ENCODE measurements around the gene TMEM187.

Gene TMEM187

DNA sequence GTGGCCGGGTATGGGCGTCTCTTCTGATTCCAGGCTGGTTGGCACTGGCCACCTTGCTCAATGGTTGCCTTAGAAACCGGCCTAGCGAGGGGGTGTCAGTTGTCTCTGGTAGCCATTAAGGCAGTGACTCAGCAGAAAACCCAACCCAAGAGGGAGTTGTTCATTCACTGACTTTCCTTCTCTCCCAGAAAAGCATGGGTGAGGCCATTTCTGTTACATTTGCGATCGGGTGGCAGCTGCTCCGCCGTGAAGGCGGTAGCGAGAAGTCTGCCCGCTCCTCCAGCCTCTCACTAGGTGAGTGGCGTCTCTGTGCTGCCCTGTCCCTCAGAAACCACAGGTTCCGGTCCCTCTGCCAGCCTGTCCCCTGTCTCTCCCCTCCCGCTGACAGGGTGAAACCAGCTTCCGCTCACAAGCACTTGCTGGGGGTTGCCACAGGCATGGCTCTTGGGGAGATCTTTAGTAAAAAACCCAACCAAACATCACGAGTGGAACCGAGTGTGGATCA, 29.7 kb downstream of the TMEM187 start:
- DNase-seq (ENCODE audit: low read depth): peak; percentile 59

DNA sequence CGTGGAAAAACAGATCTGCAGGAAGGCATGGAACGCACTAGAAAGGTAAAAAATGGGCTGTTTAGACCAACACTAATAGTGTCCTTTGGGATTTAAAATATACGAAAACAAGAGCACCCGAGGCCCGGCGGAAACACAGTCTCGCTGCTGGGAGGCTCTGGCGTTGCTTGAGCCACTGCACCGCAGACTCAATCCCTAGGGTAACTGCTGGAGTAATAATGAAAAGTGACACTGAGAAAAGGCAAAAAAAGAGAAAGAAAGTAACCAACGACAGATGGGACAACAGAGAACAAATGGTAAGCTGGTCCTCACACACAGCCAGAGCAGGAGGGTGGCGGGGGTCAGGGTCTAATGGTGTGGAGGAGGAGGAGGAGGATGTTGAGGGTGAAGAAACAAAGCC, 31.8 kb downstream of the TMEM187 start:
- no peak for DNase-seq (ENCODE audit: low read depth)

DNA sequence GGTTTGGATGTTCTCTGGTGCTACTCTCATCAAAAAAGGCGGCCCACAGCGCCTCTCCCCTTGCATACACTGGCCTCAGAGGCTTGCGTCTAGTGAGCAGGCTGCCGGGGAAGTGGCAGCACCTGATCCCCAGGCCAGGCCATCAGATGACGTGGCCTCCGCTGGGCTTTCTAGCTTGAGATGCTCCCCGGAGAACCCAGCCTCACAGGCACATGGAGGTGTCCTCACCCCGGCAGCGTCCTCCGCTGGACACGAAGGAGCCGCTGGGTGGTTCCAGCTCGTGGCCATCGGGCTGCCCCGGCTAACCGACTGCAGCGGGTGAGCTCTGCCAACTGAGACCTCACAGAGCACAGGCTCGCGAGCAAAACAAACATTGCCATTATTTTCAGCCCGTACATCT, 34.4 kb downstream of the TMEM187 start:
- no peak for DNase-seq (ENCODE audit: low read depth)

DNA sequence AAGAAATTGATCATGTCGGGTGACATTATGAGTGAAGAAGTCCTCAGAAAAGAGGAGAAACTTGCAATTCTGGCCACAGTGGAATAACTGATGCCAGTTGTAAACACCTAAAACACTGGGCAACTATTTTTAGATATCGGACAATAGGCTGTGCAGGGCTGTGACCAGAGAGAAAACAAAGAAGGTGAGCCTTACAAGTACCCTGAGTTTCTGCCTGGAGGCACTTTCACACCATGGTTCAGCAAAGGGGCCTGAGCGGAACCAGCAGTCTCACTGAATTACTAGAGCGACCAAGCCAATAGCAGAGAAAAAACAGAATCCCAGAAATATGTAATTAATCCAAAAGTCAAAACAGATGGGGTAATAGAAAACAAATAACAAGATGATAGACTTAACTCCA, 36.0 kb downstream of the TMEM187 start:
- no peak for DNase-seq (ENCODE audit: low read depth)

DNA sequence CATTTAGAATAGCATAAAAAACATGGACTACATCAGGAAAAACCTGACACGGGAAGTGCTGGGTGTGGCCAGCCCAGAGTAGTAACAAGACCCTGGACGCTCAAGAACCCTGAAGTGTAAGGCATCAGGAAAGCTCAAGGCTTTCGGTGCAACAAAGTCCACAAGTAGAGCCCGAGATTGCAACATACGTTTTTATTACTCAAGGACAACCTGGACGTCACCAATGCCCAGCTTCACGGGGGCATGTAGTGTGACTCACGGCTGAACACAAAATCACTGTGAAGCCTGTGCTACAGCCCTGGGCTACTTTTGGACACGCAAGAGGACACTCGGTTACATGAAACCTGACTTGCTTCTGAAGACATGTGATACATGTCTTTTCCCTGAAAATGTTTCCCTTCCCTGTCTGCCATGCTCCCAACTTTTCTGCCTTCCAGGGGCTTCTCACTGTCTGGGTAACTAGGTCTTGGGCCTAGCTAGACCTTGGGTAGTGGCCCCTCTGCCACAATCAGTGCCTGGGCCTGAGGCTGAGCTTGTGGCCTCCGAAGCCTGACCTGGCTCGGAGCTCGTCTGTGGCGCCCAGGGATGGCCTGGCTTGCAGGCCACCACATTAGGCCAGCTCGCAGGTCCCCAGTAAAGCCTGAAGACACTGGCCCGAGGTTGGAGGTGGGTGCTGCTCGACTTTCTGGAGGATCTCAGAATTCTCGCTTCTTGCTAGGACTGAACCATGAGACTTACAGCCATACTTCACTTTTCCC, 38.0 kb downstream of the TMEM187 start:
- peak; percentile 48 for DNase-seq (ENCODE audit: low read depth)

DNA sequence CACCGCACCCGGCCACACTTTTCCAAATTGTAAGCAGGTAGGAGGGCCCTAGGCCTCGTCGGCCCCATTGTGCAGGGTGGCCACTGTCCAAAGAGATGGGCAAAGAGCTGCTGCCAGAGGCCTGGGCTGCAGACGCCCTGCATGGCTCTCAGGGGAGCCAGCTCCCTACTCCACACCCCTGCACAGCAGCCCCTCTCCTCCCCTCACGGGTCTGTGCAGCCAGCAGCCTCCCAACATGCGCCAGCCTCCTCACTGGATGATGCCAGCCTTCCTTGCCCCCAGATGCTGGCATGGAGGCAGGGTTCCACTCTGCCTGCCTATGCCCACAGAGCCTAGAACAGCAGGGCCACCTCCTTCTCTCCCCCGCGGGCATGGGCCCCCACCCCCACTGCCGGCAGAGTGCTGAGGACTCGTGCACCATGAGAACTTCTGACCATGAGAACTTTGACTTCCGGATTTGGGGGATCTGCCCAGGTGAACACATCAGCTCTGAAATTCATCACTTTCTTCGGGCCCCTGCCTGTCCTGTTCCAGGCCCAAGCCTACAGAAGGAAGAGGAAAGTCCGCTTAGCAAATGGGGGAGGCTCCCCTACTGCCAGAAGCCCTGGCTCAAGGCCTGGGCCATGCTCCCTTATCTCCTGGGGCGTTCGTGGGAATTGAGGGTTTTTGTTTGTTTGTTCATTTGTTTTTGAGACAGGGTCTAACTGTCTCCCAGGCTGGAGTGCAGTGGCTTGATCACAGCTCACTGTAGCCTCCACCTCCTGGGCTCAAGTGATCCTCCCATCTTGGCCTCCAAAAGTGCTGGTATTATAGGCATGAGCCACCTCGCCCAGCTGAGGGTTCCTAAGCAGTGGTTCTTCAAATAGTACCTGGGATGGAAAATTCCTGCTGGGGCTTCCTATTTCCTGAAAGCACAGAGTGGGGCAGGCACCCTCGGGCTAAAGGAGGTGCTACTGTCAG, 39.1 kb downstream of the TMEM187 start:
- no peak for DNase-seq (ENCODE audit: low read depth)

DNA sequence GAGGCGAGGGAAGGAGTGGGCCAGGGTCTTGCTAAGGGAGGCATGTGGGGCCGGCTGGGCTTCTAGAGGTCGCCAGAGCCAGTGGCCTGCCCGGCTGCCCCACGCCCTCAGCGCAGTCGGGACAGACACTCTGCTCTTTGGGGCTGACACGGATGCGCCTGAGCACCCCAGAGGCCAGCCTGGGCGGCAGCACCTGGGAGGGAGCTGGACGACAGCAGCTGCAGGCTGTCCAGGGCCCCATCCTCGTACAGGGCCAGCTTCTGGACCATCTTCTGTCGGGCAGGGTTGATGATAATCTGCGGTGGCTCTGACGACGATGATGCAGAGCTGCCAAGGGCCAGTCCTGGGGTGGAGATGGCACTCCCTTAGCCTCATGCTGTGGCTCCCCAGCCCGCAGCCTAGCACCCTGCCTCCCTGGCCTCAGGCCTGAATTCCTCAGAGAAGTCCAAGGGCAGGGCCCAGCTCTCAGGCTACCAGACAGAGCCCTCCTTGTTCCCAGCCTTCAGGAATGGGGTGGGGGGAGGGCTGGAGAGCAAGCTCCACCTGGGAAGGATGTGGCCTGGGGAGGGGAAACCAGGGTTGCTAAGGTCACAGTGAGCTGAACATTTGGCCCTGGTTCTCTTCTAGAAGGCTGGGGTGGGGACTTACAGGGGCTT, 39.9 kb downstream of the TMEM187 start:
- DNase-seq (ENCODE audit: low read depth): no peak

DNA sequence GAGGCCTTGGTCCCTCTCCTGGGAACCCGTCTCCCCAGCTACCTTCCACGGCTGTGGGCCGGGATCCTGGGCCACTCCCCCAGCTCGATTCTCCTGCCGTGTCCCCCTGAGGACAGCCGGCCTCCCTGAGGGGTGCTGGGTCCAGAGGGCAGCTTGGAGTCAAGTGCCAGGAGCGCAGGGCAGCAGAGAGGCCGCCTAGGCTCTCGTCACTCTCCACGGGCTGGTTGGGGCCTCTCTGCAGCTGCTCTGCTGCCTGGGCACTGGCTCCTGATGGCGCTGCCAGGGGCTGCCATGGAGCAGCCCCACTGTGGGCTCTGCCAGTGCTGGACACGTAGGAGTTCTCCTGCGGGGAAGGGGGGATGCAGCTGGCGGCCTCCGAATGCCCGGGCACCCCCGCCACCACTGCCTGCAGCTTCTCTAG, 40.5 kb downstream of the TMEM187 start:
- DNase-seq (ENCODE audit: low read depth): no peak

DNA sequence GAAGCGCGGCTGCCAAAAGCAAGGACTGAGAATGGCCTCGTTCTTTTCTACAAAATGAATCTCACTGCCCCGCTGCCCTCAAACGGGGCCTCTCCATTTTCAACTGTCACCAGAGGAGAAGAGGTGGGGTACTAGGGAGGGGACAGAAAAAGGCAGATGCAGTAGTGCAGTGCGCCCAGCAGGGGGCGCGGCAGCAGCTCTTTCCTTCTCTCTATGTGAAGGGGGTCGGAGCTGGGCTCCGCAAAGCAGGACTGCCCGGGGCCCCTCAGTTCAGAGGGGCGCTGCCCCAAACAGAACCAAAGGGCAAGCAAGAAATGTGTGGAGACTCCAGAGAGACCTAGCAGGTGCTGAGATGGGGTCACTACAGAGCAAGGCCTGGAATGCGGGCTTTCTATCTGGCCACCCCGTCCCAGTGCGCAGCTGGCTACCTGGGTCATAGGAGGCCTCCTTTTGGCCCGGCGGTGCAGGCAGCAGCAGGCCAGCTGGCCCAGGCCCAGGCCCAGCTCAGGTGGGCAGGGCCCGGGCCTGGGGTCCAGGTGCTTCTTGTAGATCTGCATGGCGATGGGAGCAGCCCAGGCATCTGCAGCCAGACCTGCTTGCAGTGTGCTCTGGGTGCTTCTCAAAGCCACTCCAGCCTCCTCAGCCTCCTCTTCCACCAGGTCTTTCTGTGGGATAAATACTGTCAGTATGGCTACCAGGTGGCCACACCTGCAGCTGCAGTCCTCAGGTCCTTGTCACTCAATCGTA, 41.2 kb downstream of the TMEM187 start:
- DNase-seq (ENCODE audit: low read depth): peak; percentile 47

DNA sequence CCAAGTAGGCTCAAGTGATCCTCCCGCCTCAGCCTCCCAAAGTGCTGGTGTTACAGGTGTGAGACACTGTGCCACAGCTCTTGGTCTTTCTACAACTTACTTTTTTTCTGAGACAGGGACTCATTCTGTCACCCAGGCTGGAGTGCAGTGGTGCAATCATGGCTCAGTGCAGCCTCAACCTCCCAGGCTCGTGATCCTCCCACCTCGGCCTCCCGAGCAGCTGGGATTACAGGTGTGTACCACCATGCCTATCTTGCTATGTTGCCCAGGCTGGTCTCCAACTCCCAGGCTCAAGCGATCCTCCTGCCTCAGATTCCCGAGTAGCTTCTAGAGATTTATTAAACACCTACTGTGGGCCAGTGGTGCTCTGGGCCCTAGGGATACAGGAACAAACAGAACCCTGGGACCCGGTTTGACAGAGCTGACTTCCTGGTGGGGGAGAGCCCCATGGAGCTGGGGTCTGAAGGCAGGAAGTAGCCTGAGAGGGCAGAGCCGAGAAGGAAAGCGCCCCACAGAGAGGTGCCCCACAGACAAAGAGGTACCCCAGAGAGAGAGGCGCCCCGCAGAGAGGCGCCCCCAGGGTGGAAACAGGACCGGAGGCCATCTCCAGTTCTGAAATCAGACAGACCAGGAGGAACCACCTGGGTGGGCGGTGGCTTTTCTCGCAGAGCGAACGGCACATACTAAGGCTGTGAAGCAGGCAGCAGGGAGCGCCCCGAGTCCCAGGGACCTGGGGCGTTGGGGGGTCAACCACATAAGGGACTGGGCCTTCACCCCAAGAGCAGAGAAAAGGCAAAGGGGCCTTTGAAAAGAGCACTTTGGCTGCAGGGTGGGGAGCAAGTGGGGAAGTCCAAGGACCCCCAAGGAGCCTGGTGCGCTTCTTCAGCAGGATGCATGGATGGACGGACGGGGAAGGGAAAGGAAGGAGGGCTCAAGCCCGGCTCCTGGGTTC, 42.2 kb downstream of the TMEM187 start:
- DNase-seq (ENCODE audit: low read depth): no peak

DNA sequence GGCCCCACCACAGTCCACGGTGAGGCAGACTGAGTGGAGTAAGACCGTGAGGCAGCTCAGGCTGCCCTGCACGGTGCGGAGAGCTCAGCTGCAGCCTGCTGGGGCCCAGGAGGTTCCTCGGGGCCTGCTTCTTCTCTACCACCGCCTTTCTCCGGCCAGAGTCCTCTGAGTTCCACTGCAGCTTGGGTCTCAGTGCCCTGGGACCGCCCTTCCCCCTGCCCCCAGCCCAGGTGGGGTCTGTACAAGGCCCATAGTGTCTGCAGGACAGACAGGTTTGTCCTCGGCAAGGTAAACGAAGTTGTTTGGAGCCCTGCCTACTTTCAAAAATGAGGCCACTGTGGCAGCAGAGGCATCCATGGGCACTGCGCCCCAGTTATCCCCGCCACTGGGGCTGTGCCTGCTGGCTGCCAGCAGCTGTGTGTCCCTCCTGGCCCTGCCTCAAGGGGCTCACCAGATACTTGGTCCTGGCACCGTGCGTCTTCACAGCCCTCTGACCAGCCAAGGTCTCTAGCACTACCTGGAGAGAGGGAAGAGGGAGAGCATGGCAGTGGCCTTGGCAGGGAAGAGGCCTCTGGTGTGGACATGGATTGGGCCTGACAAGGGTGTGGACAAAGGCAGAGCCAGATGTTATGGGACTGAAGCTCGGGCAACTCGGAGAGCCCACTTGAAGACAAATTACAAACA, 43.2 kb downstream of the TMEM187 start:
- DNase-seq (ENCODE audit: low read depth): no peak

DNA sequence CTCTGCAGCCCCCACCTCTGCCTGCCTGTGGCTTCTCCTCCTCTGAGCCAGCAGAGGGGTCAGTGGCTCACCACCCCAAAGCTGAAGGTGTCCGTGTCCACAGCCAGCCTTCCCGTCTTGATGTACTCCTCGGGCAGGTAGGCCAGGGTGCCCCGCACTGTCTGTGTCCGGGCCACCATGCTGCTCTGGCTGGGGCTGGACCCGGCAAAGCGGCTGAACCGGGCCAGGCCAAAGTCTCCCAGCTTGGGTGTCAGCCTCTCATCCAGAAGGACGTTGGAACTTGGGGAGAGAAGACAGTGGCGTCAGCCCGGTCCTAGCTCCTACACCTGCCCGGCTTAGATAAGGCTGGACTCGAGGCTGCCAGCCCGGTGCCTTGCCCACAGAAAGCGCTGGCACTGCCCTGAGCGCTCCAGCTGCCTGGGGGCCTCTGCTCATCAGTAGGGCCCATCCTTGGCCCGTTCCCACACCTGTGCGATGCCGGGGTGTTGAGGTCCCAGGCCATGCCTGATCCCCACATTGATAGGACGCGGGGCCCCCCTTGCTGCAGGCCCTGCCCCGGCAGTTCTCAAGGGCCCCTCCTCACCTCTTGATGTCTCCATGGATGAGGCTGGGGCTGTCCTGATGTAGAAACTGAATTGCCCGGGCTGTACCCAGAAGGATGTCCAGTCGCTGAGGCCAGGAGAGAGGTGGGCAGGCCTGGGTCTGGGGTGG, 44.0 kb downstream of the TMEM187 start:
- DNase-seq (ENCODE audit: low read depth): no peak

DNA sequence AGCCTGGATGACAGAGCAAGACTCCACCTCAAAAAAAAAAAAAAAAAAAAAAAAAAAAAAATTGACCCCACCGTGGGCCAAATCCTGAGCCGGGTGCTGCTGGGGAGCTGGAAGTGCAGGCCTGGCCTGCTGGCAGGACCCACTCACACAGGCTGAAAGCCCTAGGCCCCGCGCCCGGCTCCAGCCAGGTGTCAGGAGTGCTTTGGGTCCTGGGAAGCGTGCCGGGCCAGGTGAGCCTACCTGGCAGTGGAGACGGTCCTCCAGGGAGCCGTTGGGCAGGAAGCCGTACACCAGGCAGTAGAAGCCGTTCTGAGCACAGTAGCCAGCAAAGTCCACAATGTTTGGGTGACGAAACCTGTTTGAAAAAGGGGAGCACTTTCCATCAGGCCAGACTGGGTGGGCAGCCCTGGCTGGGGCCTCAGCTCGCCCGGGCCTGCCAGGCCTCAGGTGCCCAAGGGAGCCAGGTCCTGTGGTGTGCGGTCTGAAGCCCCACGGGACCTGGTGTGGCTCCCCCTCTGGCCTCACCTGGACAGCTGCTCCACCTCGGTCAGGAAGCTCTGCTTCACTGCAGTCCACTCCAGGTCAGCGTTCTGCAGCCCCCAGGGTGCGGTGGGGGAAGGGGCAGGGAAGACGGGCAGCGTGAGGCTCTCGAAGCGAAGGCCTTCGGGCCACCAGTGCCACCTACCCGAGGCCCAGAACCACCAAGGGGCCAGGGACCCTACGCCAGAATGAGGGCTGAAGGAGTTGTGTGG, 45.4 kb downstream of the TMEM187 start:
- DNase-seq (ENCODE audit: low read depth): no peak

DNA sequence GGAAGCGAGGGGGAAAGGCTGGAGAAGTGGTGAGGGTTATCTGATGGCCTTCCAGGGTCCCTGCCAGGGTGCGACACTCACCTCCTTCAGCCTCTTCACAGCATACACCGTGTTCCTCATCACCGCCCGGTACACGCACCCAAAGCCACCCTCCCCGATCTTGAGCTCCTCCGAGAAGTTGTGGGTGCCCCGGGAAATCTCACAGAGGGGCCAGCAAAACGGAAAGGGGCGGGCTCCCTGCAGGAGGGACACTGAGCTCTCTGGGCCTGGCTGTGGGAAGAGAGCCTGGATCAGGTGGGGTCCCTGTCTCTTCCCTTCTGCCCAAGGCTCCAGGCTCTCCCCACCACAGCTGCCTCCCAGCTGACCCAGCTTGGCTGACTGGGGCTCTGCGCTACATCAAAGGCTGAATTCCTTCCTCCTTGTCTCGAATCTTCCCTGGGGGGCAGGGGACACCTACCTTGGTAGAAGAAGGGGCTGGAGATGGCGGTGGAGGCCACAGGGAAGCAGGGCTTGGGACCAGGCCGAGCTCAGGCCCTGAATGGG, 46.0 kb downstream of the TMEM187 start:
- DNase-seq (ENCODE audit: low read depth): no peak

DNA sequence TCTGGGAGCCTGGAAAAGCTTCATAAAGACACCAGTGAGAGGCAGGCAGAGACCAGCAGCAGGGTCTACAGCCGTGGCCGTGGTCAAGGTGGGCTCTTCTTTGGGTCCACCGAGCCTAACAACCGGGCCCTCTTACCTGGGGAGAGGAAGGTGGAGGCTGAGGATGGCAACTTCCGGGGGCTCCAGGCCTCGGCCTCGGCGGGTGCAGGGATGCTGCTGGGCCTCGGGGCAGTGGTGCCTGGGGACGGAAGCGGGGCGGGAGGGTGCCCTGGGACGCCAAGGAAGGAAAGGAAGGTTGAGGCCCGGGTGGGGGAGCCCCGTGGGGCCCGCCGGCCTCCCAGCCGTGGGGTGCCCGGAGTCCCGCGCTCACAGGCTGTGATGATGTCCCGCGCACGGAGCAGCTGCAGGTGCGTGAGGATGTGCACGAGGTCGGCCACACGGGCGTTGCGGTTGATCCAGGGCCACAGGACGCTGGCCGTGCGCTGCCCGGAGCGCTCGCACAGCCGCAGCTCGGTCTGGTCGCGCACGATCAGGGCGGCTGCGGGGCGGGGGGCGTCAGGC, 46.6 kb downstream of the TMEM187 start:
- DNase-seq (ENCODE audit: low read depth): peak; percentile 15

DNA sequence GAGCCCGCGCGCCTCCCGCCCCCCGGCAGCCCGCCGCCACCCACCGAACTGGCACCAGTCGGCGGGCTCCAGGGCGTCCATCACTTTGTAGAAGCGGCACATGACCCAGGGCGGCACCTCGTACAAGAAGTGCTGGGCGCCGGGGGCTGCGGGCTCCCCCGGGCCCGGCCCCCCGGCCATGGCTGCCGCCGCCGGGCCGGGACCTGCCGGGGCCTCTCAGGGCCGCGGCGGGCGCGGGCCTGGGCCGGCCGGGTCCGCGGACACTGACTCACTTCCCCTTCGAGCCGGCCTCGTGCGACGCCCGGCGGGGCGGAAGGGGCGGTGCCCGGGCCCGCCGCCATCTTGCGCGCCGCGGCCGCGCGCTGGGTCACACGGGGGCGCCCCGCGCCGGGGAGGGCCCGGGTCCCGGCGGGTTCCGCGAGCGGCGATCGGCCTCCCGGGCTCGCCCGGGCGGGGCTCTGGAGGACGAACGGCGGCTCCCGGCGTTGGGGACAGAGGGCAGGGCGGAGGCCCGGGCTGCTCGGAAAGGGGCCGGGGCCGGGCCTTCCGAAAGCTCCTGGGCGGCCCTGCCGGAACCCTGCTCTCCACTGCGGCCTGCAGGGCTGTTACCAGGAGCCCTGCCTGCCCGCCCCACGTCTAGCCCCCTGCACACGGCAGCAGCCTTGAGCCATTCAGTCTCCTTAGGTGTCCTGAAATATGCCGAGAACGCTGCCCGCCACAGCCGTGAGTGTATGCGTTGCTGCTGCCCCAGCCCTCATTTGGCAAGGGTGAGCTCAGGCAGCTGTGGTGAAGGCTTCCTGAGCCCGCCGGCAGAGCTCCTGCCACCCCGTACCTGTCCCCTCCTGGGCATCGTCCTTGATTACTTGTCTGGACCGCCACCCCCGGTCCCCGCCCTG, 47.3 kb downstream of the TMEM187 start, which contains the start of gene IRAK1:
TSS of gene IRAK1 (minus strand) at position 270 of the 896 bp plus-strand sequence. CDS start at position 180, 90 bp downstream.
- peak; percentile 75 for DNase-seq (ENCODE audit: low read depth)

All from ELR (cell line).